Pancreas (tissue), 10 donors: ENCODE results near the gene INPPL1. TPM values are rescaled to one million over a fixed set of nuclear protein-coding genes. Genes with fewer than 3 reads are reported as not detected.
"Not testable (repeated sequence)": the region's sequence is repeated elsewhere in the genome, so short reads cannot be mapped to it uniquely, and the experiment has no call there.

ENCODE experiments used
- ATAC-seq, 4 donors: fragments of 200-7000 bp; cut with Tn5 transposase; one replicate each; pipeline versions ENCODE4 v1.8.0 to v1.9.1; 2020; ENCODE audit warnings: mild to moderate bottlenecking in 4 of 4, moderate library complexity in 4 of 4
- DNase-seq, 6 donors: peaks; one replicate each; pipeline ENCODE4 v3.0.0-alpha.2; 2020
- FAIRE-seq: peaks from 2 replicates; lab custom pipeline; 2012; peaks lifted over from hg19 to GRCh38; lab: Jason Lieb, UNC
- H3K27ac ChIP-seq, 4 donors: fragments of 200-600 bp; sonication (generic); 1 replicate in 3 of 4; 2 replicates in 1 of 4; pipeline versions ENCODE4 v1.5.0 to v1.8.0; 2020
- H3K27me3 ChIP-seq, 4 donors: fragments of 200-600 bp; one replicate each; pipeline ENCODE4 v1.8.0; 2021
- H3K36me3 ChIP-seq, 3 donors: fragments of 200-600 bp; sonication (generic) in 1 of 3; one replicate each; pipeline versions ENCODE4 v1.5.0 to v1.8.0; 2020 to 2021
- H3K4me1 ChIP-seq, 3 donors: fragments of 200-600 bp; one replicate each; pipeline ENCODE4 v1.8.0; 2021
- H3K4me3 ChIP-seq, 4 donors: fragments of 200-600 bp; sonication (generic) in 2 of 4; one replicate each; pipeline versions ENCODE4 v1.5.0 to v1.8.0; 2020 to 2021
- H3K9me3 ChIP-seq, 4 donors: fragments of 200-600 bp; one replicate each; pipeline ENCODE4 v1.8.0; 2021
- CTCF ChIP-seq, 4 donors: fragments of 200-600 bp; sonication (generic) in 3 of 4; IDR thresholded peaks; one replicate each; pipeline versions ENCODE4 v1.5.0 to v1.8.0; 2021; ENCODE audit warnings: antibody characterized with exemption in 4 of 4
- WGBS, 2 donors: extraction: QIAGEN DNeasy Blood & Tissue Kit; methylation state at CpG; one replicate each; pipeline ENCODE4 v1.1.7; 2013; 5-methylcytosine and 5-hydroxymethylcytosine counted together
- intact Hi-C, 3 donors: fragments of 100-400 bp; cut with DNase I; formaldehyde crosslinking; loops; one replicate each; pipeline versions ENCODE4 v1.11.1 to v1.14.2; 2022
- polyA plus RNA-seq, 2 donors: library from polyadenylated mRNA; stranded (reverse); fragments of 200-250 nt; gene quantifications; one replicate each; pipeline ENCODE4 v1.2.3, GENCODE V29; 2013
- total RNA-seq, 6 donors: library from RNA; stranded (reverse); fragmentation: NEBNext Ultra II Directional in 4 of 6; extraction: Animal tissue kit (Norgen Biotek cat#: 25700) in 4 of 6; gene quantifications; one replicate each; pipeline versions ENCODE4 v1.2.1 to v1.2.4, GENCODE V29; 2021 to 2023
- donor health status: healthy with polysubstance abuse.
- donor health status: DM: no; HTN: no; CAD: no; lungs with moderate emphysema.
- donor health status: DM: no; HTN: no; CAD: no.
- donor health status: control.
- donor health status: control.
- donor health status: Bipolar disorder and iron deficiency.
- donor health status: DM: yes; HTN: yes; CAD: no.
- donor health status: DM: no; HTN: no; CAD: no.
- donor health status: DM: no; HTN: no; CAD: no.
- donor health status: DM: yes; HTN: yes; CAD: no.

Gene INPPL1
- total and polyA plus RNA-seq, 8 donors, result 46.3 to 131 (median 62.7) TPM

DNA sequence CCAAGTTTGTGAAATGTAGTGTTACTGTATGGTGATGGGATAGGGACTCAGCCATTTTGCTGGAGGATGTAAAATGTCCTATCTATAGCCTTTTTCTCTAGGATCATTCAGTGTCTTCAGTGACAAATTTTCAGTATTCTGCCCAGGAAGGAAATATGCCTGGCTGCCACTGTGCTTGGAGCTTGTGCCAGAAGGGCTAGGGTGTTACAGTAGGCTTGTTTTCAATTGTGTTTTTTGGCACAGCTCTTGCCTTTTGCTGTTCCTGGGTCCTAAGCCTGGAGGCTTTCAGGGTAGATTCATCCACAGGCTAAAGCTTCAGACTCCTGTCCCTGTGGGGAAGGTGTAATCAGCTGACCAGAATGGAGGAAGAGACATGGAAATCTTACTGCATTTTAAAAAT is 41.4 kb downstream of the INPPL1 start:
- no peaks in the 10 kb centered on the region for H3K36me3 ChIP-seq
- no peaks in the 10 kb centered on the region for H3K4me1 ChIP-seq
- FAIRE-seq (no peak), ATAC-seq (no peak), DNase-seq (no peak)
- no peak overlapping the region for H3K27ac ChIP-seq
- no peak for TF ChIP-seq CTCF (IDR thresholded peaks at IDR 0.05)
- H3K27me3 ChIP-seq, result peaks cover 0 to 4% (median 0%) of the 10 kb centered on the region in 4 donors
- H3K4me3 ChIP-seq, result no peak overlapping the region
- intact Hi-C loops, result no loop called here
- H3K9me3 ChIP-seq, result no peaks in the 10 kb centered on the region

DNA sequence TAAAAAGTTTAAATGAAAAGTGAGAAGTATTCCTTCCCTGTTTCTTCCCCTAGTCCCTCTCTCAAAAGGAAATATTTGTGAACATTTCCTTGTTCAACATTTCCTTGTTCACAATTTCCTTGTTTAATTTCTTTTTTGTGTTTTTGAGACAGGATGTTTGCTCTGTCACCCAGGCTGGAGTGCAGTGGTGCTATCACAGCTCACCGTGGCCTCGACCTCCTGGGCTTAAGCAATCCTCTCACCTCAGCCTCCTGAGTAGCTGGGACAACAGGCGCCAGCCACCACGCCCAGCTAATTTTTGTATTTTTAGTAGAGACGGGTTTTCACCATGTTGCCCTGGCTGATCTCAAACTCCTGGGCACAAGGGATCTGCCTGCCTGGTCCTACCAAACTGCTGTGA is 42.4 kb downstream of the INPPL1 start:
- DNase-seq, H3K27ac ChIP-seq, H3K27me3 ChIP-seq, H3K9me3 ChIP-seq, H3K4me1 ChIP-seq, intact Hi-C loops, ATAC-seq, H3K4me3 ChIP-seq, FAIRE-seq, H3K36me3 ChIP-seq: not testable (repeated sequence)
- 81% methylated on average over 5 of the region's 5 CpGs for WGBS, 2 donors

GRCh38 chr11:72267956-72268617 is 43.5 kb downstream of the INPPL1 start:
- no peak for TF ChIP-seq CTCF (IDR thresholded peaks at IDR 0.05)
- Histone ChIP-seq H3K36me3 (no peaks in the 10 kb centered on the region), H3K27ac (no peak overlapping the region), H3K9me3 (no peaks in the 10 kb centered on the region), H3K4me3 (no peak overlapping the region), H3K27me3 (peaks cover 0 to 4% (median 0%) of the 10 kb centered on the region in 4 donors), H3K4me1 (no peaks in the 10 kb centered on the region)
- ATAC-seq (no peak), FAIRE-seq (no peak), DNase-seq (no peak)
- 71 to 75% methylated on average over 2 of the region's 2 CpGs for WGBS, 2 donors
- intact Hi-C loops, result no loop called here

DNA sequence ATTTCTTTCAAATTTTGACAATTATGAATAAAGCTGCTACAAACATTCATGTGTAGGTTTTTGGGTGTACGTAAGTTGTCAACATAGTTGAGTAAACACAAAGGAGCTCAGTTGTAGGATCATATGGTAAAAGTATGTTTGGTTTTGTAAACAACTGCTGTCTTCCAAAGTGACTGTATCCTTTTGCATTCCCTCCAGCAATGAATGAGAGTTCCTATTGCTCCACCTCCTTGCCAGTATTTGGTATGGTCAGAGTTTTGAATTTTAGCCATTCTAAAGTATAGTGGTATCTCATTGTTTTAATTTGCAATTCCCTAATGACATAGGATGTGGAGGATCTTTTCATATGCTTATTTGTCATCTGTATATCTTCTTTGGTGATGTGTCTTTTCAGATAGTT is 47.4 kb downstream of the INPPL1 start:
- WGBS, 2 donors, result 67 to 72% methylated on average over 1 of the region's 1 CpG
- Histone ChIP-seq H3K4me3 (no peak overlapping the region), H3K4me1 (no peaks in the 10 kb centered on the region), H3K9me3 (no peaks in the 10 kb centered on the region), H3K27me3 (peaks cover 0 to 4% (median 0%) of the 10 kb centered on the region in 4 donors), H3K36me3 (no peaks in the 10 kb centered on the region), H3K27ac (no peak overlapping the region)
- intact Hi-C loops, result no loop called here
- FAIRE-seq (no peak), DNase-seq (no peak), ATAC-seq (no peak)
- no peak for TF ChIP-seq CTCF (IDR thresholded peaks at IDR 0.05)

DNA sequence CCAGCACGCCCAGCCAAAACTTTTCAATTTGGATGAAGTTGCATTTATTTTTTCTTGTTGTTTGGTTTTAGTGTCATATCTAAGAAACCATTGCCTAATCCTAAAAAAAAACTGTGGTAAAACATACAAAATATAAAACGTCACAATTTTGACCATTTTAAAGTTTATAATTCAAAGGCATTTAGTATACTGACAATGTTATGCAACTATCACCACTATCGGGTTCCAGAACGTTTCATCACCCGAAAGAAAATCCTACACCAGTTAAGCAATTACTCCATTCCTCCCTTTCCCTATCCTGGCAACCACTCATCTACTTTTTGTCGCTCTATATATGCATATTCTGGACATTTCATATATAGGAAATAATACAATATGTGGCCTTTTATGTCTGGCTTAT is 49.9 kb downstream of the INPPL1 start:
- no peak for ATAC-seq
- Histone ChIP-seq H3K27ac (no peak overlapping the region), H3K27me3 (peaks cover 0 to 4% (median 0%) of the 10 kb centered on the region in 4 donors), H3K36me3 (no peaks in the 10 kb centered on the region), H3K4me1 (no peaks in the 10 kb centered on the region), H3K4me3 (no peak overlapping the region), H3K9me3 (no peaks in the 10 kb centered on the region)
- TF ChIP-seq CTCF (IDR thresholded peaks at IDR 0.05), result no peak
- intact Hi-C loops, result no loop called here
- no peak for DNase-seq
- no peak for FAIRE-seq
- 74 to 83% methylated on average over 6 of the region's 6 CpGs for WGBS, 2 donors
